Activated T-cell treated with anti-CD3 and anti-CD28 coated beads, Interleukin-2, amount 50 U/mL, for 72 hours (primary cell): Measurements from ENCODE around the gene CCDC117. TPM values are rescaled to one million over a fixed set of nuclear protein-coding genes. Genes with fewer than 3 reads are reported as not detected.
"Not testable (repeated sequence)": the region's sequence is repeated elsewhere in the genome, so short reads cannot be mapped to it uniquely, and the experiment has no call there.

Experiments used
- ATAC-seq, 2 donors: fragments of 150-1000 bp; cut with Tn5 transposase; replicated peaks in 1 of 2; 2 replicates each; pipeline ENCODE4 v1.10.0; 2021; ENCODE audit warnings: moderate library complexity in 2 of 2, mild to moderate bottlenecking in 1 of 2
- DNase-seq, 2 donors: peaks; one replicate each; pipeline ENCODE4 v3.0.0; 2021 to 2022; ENCODE audit warnings: mixed read lengths in 1 of 2
- H3K27ac Mint-ChIP-seq: one replicate; pipeline ENCODE4 v1.8.0; 2022; ENCODE audit warnings: mild to moderate bottlenecking, moderate library complexity, mixed read lengths
- H3K27me3 Mint-ChIP-seq: one replicate; pipeline ENCODE4 v1.8.0; 2022; ENCODE audit warnings: low read depth, mixed read lengths
- H3K36me3 Mint-ChIP-seq, 2 donors: one replicate each; pipeline ENCODE4 v1.8.0; 2022; ENCODE audit warnings: mixed read lengths in 2 of 2, mild to moderate bottlenecking in 1 of 2; ENCODE audit not compliant: insufficient read depth in 2 of 2
- H3K4me1 Mint-ChIP-seq: one replicate; pipeline ENCODE4 v1.8.0; 2022; ENCODE audit warnings: low read depth, mixed read lengths
- H3K4me3 Mint-ChIP-seq, 2 donors: one replicate each; pipeline ENCODE4 v1.8.0; 2022; ENCODE audit warnings: mild to moderate bottlenecking in 2 of 2, mixed read lengths in 2 of 2, moderate library complexity in 2 of 2
- H3K9me3 Mint-ChIP-seq, 2 donors: one replicate each; pipeline ENCODE4 v1.8.0; 2022; ENCODE audit warnings: mixed read lengths in 2 of 2
- total RNA-seq, 2 donors: library from RNA; stranded (reverse); gene quantifications; one replicate each; pipeline ENCODE4 v1.2.3, GENCODE V29; 2022

The CCDC117 gene
- total RNA-seq, 2 donors from 2014 or later: 24.0 to 26.9 TPM

DNA sequence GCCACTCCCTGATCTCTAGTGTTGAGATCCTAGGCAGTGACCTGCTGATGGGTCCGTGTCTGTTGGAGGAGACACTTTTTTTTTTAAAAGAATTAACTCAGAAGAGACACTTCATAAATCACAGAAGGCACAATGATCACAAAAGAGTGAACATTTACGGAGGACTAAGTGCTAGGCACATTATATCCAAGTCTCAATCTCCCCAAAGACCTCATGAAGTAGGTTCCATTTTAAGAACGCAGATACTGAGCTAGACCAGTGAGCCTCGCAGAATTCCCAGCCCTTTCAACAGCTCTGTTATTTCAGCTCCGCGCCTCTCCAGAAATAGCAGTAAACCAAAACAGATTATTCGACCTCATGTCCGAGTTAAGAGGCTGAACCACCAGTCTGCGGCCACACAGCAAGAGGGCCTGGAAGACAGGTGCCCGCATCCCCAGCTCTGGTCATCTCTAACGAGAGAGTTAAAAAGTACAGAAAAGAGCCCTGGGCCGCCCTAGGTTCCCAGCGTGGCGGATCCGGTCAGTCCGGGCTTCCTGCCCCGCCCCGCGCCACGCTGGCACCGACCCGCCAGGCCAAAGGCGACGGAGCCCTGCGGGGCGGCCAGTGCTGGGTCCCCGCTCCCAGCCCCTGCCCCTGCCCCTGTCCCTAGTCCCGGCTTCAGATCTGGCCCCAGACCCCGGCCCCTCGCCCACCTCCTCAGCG, 27.3 kb downstream of the CCDC117 start:
- peak; percentile 39 to 49 for ATAC-seq
- DNase-seq: peak; percentile 43 to 65
- Mint-ChIP-seq H3K4me3 (peak overlapping the region; percentile 89 to 97), H3K4me1 (peaks cover 58% of the 10 kb centered on the region), H3K27ac (peak overlapping the region; percentile 93), H3K9me3 (no peaks in the 10 kb centered on the region), H3K36me3 (peaks cover 25 to 34% of the 10 kb centered on the region in 2 donors), H3K27me3 (no peaks in the 10 kb centered on the region)

DNA sequence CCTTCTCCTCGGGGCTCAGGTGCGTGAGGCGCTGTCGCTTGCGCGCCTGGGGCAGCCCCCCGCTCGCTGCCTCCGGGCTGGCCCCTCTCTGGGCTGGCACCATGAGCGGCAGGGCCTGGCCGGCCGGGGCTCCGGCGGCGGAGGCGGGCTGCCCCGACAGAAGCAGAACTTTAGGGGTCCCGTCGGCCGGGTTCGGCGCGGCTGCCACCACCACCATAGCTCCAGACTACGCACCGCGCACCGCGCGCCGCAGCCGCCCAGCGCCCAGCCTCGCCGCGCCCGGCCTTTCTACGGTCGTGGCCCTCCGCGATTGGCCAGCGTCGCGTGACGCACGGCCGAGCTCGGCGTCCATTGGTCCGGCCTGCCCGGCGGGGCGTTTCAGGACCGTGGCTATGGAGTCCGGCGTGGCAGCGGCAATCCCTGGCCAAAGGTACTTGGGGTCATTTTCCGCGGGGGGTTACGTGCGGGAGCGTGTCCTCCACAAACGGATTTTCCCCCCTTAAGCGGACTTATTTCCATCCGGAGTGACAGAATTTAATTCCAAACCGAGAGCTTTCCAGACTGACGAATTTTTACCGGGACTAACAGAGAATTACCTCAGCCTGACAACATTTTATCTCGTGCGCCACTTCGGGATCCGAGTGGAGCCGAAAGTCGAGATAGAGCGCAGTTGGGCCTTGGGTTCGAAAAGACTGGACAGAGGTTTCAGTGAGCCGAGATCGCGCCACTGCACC, 28.0 kb downstream of the CCDC117 start, which contains the start of gene XBP1:
XBP1 (minus strand) TSS at position 262 of the 734 bp plus-strand sequence.
- DNase-seq (peak; percentile 92 to 97), ATAC-seq (peak; percentile 90 to 92)
- Mint-ChIP-seq H3K4me1 (peaks cover 58% of the 10 kb centered on the region), H3K27ac (peak within 1 kb of the TSS; percentile 99), H3K36me3 (peaks cover 20 to 32% of the 10 kb centered on the region in 2 donors), H3K9me3 (no peaks in the 10 kb centered on the region), H3K27me3 (no peaks in the 10 kb centered on the region), H3K4me3 (peak within 1 kb of the TSS; percentile 89 to 97)

DNA sequence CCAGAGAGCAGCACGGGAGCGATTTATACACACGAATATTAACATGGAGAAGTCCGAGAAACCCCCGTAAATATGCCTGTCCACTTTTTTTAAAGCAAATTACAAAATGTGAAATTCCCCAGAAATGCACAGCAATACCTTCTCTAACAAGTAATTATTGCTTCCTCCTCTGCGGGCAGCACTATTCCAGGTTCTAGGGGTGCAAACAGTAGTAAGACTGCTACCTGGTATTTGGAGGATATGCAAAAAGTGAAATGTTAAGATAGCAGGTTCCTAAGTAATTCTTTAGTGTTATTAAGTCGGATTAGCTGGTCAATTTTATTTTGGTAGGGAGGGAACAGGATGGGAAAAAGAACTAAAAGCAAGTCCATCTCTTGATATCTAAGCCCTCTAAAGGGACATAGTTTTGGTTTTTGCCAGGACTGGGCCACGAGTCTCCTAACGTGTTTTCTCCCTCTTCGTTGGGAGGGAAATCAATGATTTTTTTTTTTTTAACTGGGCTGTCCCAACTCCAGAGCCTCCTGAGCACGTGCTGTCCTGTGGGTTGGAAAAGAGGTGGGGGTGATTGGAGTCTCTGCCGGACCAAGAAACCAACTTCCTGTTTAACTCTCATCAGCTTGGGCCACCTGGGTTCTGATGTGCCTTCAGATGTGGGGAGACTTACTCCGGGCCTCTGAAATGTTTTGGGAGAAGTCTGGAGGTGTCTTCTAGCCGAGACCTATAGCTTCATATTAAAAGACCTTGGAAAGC, 29.5 kb downstream of the CCDC117 start:
- H3K4me3 Mint-ChIP-seq: peak overlapping the region; percentile 87 to 93
- H3K27me3 Mint-ChIP-seq: no peaks in the 10 kb centered on the region
- H3K36me3 Mint-ChIP-seq: peaks cover 12 to 17% of the 10 kb centered on the region in 2 donors
- peak overlapping the region; percentile 90 for H3K27ac Mint-ChIP-seq
- H3K4me1 Mint-ChIP-seq: peaks cover 45% of the 10 kb centered on the region
- DNase-seq: no peak
- H3K9me3 Mint-ChIP-seq: no peaks in the 10 kb centered on the region
- no peak for ATAC-seq

DNA sequence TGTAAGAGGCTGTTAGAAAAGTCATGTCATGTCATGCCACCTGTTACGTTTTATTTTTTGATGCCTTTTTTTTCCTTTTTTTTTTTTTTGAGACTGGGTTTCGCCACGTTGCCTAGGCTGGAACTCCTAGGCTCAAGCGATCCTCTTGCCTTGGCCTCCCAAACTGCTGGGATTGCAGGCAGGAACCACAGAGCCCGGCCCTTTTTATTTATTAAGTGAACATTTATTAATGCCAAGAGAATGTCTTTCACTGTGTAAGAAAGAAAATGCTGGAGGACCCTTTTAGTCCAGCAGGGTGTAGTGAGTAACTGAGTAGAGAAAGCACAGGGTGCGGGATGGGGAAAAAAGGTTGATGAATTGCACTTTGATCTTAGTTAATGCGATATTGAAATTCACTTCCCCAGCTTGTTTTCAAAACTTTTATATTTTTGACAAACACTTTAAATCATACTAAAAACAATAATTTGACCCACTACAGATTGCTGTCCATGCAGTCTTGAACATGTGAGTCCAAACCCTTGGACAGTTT, 30.2 kb downstream of the CCDC117 start:
- no peaks in the 10 kb centered on the region for H3K27me3 Mint-ChIP-seq
- peaks cover 12 to 14% of the 10 kb centered on the region in 2 donors for H3K36me3 Mint-ChIP-seq
- H3K27ac Mint-ChIP-seq: peak overlapping the region; percentile 90
- DNase-seq (no peak), ATAC-seq (no peak)
- peak overlapping the region; percentile 87 to 93 for H3K4me3 Mint-ChIP-seq
- H3K9me3 Mint-ChIP-seq: no peaks in the 10 kb centered on the region
- H3K4me1 Mint-ChIP-seq: peaks cover 39% of the 10 kb centered on the region

DNA sequence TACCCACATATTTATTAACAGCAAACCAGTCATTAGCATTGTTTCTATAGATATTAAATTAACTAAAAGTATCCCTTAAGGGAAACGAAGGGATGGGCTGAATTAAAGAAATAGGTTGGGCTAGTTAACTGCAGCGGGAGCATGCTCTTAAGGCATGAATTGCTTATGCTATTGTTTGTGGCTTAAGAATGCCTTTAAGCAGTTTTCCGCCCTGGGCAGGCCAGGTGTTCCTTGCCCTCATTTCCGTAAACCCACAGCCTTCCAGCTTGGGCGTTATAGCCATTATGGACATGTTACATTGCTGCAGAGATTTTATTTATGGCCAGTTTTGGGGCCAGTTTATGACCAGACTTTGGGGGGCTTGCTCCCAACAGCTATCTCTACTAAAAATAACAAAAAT, 32.9 kb downstream of the CCDC117 start:
- not testable (repeated sequence) for H3K9me3 Mint-ChIP-seq, DNase-seq

DNA sequence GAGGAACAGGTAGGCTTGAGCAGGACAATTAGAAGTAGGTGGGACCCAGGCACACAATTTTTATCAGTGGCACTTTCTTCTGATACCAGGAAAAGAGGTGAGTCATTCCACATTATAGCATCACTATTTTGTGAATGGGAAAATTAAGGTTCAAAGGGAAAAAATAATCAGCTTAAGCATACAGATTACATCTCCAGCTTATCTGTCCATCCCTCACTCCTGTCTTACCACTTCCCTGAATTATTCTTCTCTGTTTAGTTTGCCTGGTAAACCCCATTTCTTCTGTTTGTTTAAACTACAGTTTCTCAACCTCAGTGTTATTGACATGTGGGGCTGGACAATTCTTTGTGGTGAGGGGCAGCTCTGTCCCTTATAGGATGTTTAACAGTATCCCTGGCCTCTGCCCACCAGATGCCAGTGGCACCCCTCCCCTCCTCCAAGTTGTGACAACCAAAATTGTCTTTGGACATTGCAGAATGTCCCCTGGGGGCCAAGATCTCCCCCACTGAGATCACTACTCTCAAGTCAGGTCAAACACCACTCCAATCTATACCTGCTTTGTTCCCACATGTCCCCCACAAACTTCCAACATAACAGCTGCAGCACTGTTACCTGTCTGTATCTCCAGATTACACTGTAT, 36.3 kb downstream of the CCDC117 start:
- H3K36me3 Mint-ChIP-seq: peaks cover 0 to 6% of the 10 kb centered on the region in 2 donors
- H3K9me3 Mint-ChIP-seq: no peaks in the 10 kb centered on the region
- no peak for ATAC-seq
- DNase-seq: no peak
- no peak overlapping the region for H3K4me3 Mint-ChIP-seq
- peaks cover 62% of the 10 kb centered on the region for H3K4me1 Mint-ChIP-seq
- no peak overlapping the region for H3K27ac Mint-ChIP-seq
- no peaks in the 10 kb centered on the region for H3K27me3 Mint-ChIP-seq

More for the DNA sequence above, 32.9 kb downstream of the CCDC117 start:
- H3K4me3 Mint-ChIP-seq, ATAC-seq, H3K36me3 Mint-ChIP-seq, H3K27me3 Mint-ChIP-seq, H3K27ac Mint-ChIP-seq: not testable (repeated sequence)
- peaks cover 49% of the 10 kb centered on the region for H3K4me1 Mint-ChIP-seq

DNA sequence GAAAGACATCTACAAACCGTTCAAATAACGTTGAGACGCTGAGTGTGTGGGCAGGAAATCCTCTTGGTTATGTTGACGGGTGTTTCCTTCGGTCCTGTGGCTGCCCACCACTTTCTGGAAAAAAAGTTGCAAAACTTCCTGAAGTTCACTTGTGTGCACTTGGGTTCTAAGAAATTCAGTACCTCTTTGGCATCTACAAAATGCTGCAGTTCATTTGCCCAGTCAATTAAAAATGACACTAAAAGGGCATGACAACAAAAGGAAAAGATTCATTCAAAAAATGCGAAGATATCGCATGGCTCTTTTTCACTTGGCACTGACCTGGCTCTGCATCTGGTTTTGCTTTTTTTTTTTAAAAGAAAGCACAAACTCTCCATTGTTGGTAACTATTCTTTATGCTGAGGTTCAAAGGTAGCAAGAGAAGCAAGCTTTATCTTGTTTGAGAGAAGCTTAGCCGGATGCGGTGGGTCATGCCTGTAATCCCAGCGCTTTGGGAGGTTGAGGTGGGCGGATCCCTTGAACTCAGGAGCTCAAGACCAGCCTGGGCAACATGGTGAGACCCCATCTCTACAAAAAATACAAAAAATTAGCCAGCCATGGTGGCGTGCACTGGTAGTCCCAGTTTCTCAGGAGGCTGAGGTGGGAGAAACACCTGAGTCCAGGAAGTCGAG, 38.5 kb downstream of the CCDC117 start:
- Mint-ChIP-seq H3K27me3 (no peaks in the 10 kb centered on the region), H3K4me1 (peaks cover 75% of the 10 kb centered on the region), H3K36me3 (peaks cover 0 to 8% of the 10 kb centered on the region in 2 donors), H3K4me3 (peak overlapping the region; percentile 80 to 91), H3K9me3 (no peaks in the 10 kb centered on the region), H3K27ac (peak overlapping the region; percentile 81)
- DNase-seq (no peak), ATAC-seq (peak; percentile 16 to 42)

DNA sequence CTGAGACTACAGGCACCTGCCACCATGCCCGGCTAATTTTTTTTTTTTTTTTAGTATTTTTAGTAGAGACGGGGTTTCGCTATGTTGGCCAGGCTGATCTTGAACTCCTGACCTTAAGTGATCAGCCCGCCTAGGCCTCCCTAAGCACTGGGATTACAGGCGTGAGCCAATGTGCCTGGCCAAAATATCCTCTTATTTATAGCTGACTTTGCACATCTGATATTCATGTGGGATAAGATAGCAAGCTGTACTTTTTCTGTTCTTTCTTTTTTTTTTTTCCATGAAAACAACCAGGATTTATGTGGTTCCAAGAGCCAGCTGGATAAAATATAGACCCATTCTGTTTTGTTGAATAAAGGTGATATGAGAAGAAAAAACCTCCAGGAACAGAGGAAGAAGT, 40.0 kb downstream of the CCDC117 start:
- no peak for DNase-seq
- H3K27me3 Mint-ChIP-seq: no peaks in the 10 kb centered on the region
- no peaks in the 10 kb centered on the region for H3K9me3 Mint-ChIP-seq
- H3K4me3 Mint-ChIP-seq: peak overlapping the region in 1 of 2 donors; percentile 91
- peaks cover 76% of the 10 kb centered on the region for H3K4me1 Mint-ChIP-seq
- H3K27ac Mint-ChIP-seq: peak overlapping the region; percentile 92
- peaks cover 0 to 8% of the 10 kb centered on the region in 2 donors for H3K36me3 Mint-ChIP-seq
- ATAC-seq: no peak

DNA sequence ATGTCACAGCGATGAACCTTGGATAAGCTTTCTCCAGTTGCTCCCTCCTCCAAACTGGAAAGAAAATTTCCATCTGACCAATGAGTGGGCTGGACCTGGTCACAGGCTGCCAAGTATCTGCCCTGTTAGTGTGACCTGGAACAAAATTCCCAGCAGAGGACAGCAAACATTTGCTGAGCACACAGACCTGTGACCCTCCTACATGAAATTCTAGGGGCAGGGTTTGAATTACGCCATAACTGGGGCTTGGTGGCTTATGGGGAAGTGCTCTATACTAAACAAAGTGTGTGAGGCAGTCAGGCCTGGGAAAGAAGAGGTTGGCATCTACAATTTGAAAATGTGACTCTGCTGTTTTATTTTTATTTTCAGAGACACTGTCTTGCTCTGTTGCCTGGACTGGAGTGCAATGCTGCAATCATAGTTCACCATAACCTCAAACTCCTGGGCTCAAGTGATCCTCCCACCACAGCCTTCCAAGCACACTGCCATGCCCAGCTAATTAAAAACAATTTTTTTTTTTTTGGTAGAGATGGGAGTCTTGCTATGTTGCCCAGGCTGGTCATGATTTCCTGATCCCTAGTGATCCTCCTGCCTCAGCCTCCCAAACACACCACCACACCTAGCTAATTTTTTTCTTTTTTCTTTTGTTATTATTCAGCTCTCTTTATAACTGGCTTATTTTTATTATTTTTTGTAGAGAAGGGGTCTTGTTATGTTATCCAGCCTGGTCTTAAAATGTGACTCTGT, 41.5 kb downstream of the CCDC117 start:
- no peak for ATAC-seq
- H3K4me3 Mint-ChIP-seq: no peak overlapping the region
- DNase-seq: no peak
- no peaks in the 10 kb centered on the region for H3K9me3 Mint-ChIP-seq
- H3K36me3 Mint-ChIP-seq: peaks cover 0 to 5% of the 10 kb centered on the region in 2 donors
- no peaks in the 10 kb centered on the region for H3K27me3 Mint-ChIP-seq
- H3K27ac Mint-ChIP-seq: peak overlapping the region; percentile 77
- peaks cover 83% of the 10 kb centered on the region for H3K4me1 Mint-ChIP-seq

DNA sequence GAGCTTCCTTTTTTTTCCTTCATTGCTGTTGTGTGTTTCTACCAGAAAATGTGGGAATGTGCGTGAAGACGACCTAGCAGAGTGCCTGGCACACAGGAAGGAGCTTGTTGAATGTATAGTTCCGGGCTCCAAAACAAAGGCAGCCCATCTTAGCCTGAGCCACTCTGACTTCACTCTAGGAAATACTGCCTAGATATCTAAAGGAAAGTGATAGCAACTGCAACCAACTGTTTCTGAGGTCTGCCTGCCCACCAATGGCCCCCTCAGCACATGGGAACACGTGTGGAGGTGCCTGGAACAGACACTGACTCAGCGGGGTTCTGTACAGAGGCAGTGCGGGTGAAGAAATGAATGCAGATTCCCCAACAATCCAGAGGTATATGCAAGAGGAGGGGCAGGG, 42.6 kb downstream of the CCDC117 start:
- peaks cover 0 to 1% of the 10 kb centered on the region in 2 donors for H3K36me3 Mint-ChIP-seq
- no peaks in the 10 kb centered on the region for H3K27me3 Mint-ChIP-seq
- ATAC-seq: no peak
- peaks cover 82% of the 10 kb centered on the region for H3K4me1 Mint-ChIP-seq
- H3K9me3 Mint-ChIP-seq: no peaks in the 10 kb centered on the region
- no peak for DNase-seq
- H3K4me3 Mint-ChIP-seq: peak overlapping the region in 1 of 2 donors; percentile 1
- no peak overlapping the region for H3K27ac Mint-ChIP-seq

DNA sequence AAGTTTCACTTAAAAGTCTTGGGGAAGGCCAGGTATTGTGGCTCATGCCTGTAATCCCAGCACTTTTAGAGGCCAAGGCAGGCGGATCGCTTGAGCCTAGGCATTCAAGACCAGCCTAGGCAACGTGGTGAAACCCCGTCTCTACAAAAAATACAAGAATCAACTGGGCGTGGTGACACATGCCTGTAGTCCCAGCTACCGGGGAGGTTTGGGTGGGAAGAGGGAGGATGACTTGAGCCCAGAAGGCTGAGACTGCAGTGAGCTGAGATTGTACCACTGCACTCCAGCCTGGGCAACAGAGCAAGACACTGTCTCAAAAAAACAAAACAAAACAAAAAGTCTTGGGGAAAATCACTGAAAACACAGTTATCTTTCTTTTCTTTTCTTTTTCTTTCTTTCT, 43.2 kb downstream of the CCDC117 start:
- Mint-ChIP-seq H3K9me3 (no peaks in the 10 kb centered on the region), H3K27ac (no peak overlapping the region), H3K4me1 (peaks cover 77% of the 10 kb centered on the region), H3K4me3 (no peak overlapping the region), H3K36me3 (peaks cover 0 to 1% of the 10 kb centered on the region in 2 donors), H3K27me3 (no peaks in the 10 kb centered on the region)
- no peak for DNase-seq
- ATAC-seq: no peak
